HCT116 (cell line): ENCODE measurements around the gene TCF7L1.

Experiments used
- ELF1 ChIP-seq: IDR thresholded peaks from 2 replicates; pipeline ENCODE4 v1.6.1; 2012; ENCODE audit warnings: low read depth, borderline replicate concordance
- EZH2 ChIP-seq: fragments of 200-600 bp; sonication (generic); IDR thresholded peaks from 2 replicates; pipeline ENCODE4 v1.6.1; 2017; ENCODE audit warnings: antibody characterized with exemption, mixed run types
- POLR2A ChIP-seq: IDR thresholded peaks from 2 replicates; pipeline ENCODE4 v1.7.0; 2011; ENCODE audit warnings: borderline replicate concordance; ENCODE audit not compliant: insufficient read depth, insufficient read length; ENCODE audit errors: extremely low read depth
- REST ChIP-seq: IDR thresholded peaks from 2 replicates; pipeline ENCODE4 v1.6.1; 2012; ENCODE audit warnings: low read depth
- TF ChIP-seq, protein P1 (sequence below), 3 experiments: fragments of 200-600 bp in 1 of 3; sonication (generic) in 1 of 3; IDR thresholded peaks in 2 of 3; conservative IDR thresholded peaks in 1 of 3; 2 replicates each; pipeline ENCODE4 v1.5.1; 2012 to 2017; ENCODE audit warnings: low read depth in 2 of 3, low read length in 2 of 3, antibody characterized with exemption in 1 of 3, borderline replicate concordance in 1 of 3, control low read depth in 1 of 3, mild to moderate bottlenecking in 1 of 3, mixed read lengths in 1 of 3, mixed run types in 1 of 3, moderate library complexity in 1 of 3; ENCODE audit not compliant: insufficient read depth in 1 of 3

- TF ChIP-seq POLR2A (no peak), EZH2 (no peak), ELF1 (no peak), REST (no peak)
- TF ChIP-seq, protein P1, sequence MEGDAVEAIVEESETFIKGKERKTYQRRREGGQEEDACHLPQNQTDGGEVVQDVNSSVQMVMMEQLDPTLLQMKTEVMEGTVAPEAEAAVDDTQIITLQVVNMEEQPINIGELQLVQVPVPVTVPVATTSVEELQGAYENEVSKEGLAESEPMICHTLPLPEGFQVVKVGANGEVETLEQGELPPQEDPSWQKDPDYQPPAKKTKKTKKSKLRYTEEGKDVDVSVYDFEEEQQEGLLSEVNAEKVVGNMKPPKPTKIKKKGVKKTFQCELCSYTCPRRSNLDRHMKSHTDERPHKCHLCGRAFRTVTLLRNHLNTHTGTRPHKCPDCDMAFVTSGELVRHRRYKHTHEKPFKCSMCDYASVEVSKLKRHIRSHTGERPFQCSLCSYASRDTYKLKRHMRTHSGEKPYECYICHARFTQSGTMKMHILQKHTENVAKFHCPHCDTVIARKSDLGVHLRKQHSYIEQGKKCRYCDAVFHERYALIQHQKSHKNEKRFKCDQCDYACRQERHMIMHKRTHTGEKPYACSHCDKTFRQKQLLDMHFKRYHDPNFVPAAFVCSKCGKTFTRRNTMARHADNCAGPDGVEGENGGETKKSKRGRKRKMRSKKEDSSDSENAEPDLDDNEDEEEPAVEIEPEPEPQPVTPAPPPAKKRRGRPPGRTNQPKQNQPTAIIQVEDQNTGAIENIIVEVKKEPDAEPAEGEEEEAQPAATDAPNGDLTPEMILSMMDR (IDR thresholded peaks at IDR 0.05 in 2 of 3, conservative IDR thresholded peaks at IDR 0.05 in 1 of 3; ENCODE audit: borderline replicate concordance in 1 of 3, insufficient read depth in 1 of 3, low read depth in 2 of 3, low read length in 2 of 3): no peak
These were observed 116.9 kb downstream of the TCF7L1 start for GRCh38 chr2:85250045-85250444.
